Stimulated activated naive CD8-positive, alpha-beta T cell treated with anti-CD3 and anti-CD28 coated beads, Interleukin-15, amount 100 ng/mL, for 72 hours (primary cell): ENCODE data around the gene KLHL40.

ENCODE experiments used
- ATAC-seq: fragments of 150-1000 bp; cut with Tn5 transposase; 2 replicates; pipeline ENCODE4 v1.10.0; 2021; ENCODE audit warnings: mild to moderate bottlenecking, moderate library complexity
- DNase-seq, 2 donors: peaks; one replicate each; pipeline ENCODE4 v3.0.0; 2021 to 2022
- H3K27ac Mint-ChIP-seq, 2 donors: one replicate each; pipeline ENCODE4 v1.8.0; 2022; ENCODE audit warnings: mild to moderate bottlenecking in 2 of 2, mixed read lengths in 2 of 2, moderate library complexity in 2 of 2
- H3K27me3 Mint-ChIP-seq: one replicate; pipeline ENCODE4 v1.8.0; 2022; ENCODE audit warnings: mixed read lengths
- H3K4me1 Mint-ChIP-seq: one replicate; pipeline ENCODE4 v1.8.0; 2022; ENCODE audit warnings: mild to moderate bottlenecking, mixed read lengths
- H3K4me3 Mint-ChIP-seq, 2 donors: one replicate each; pipeline ENCODE4 v1.8.0; 2022; ENCODE audit warnings: mild to moderate bottlenecking in 2 of 2, mixed read lengths in 2 of 2, moderate library complexity in 1 of 2
- H3K9me3 Mint-ChIP-seq, 2 donors: one replicate each; pipeline ENCODE4 v1.8.0; 2022; ENCODE audit warnings: mixed read lengths in 2 of 2

KLHL40 gene

GRCh38 chr3:42728668-42729364 is 43.5 kb downstream of the KLHL40 start:
- no peak for DNase-seq
- H3K27me3 Mint-ChIP-seq, result no peaks in the 10 kb centered on the region
- H3K4me3 Mint-ChIP-seq, result no peak overlapping the region
- ATAC-seq, result no peak
- no peaks in the 10 kb centered on the region for H3K4me1 Mint-ChIP-seq
- no peak overlapping the region for H3K27ac Mint-ChIP-seq
- no peaks in the 10 kb centered on the region for H3K9me3 Mint-ChIP-seq

GRCh38 chr3:42729404-42730145 is 44.2 kb downstream of the KLHL40 start:
- ATAC-seq (no peak), DNase-seq (no peak)
- no peaks in the 10 kb centered on the region for H3K4me1 Mint-ChIP-seq
- H3K4me3 Mint-ChIP-seq, result no peak overlapping the region
- H3K27ac Mint-ChIP-seq, result no peak overlapping the region
- no peaks in the 10 kb centered on the region for H3K27me3 Mint-ChIP-seq
- no peaks in the 10 kb centered on the region for H3K9me3 Mint-ChIP-seq

GRCh38 chr3:42730294-42730693 is 45.0 kb downstream of the KLHL40 start:
- Mint-ChIP-seq H3K4me1 (no peaks in the 10 kb centered on the region), H3K27ac (no peak overlapping the region), H3K27me3 (no peaks in the 10 kb centered on the region), H3K4me3 (no peak overlapping the region), H3K9me3 (no peaks in the 10 kb centered on the region)
- DNase-seq (no peak), ATAC-seq (no peak)

- no peaks in the 10 kb centered on the region for H3K9me3 Mint-ChIP-seq
- H3K4me1 Mint-ChIP-seq, result no peaks in the 10 kb centered on the region
- no peaks in the 10 kb centered on the region for H3K27me3 Mint-ChIP-seq
- H3K27ac Mint-ChIP-seq, result peak overlapping the region in 1 of 2 donors; percentile 70
- no peak overlapping the region for H3K4me3 Mint-ChIP-seq
- DNase-seq, result no peak
- ATAC-seq, result no peak
These were observed 45.5 kb downstream of the KLHL40 start for GRCh38 chr3:42730706-42731420.

- DNase-seq (no peak), ATAC-seq (no peak)
- Mint-ChIP-seq H3K27ac (no peak overlapping the region), H3K4me1 (no peaks in the 10 kb centered on the region), H3K4me3 (no peak overlapping the region), H3K9me3 (no peaks in the 10 kb centered on the region), H3K27me3 (no peaks in the 10 kb centered on the region)
These were observed 46.3 kb downstream of the KLHL40 start for GRCh38 chr3:42731476-42732195.

- ATAC-seq (no peak), DNase-seq (no peak)
- no peak overlapping the region for H3K4me3 Mint-ChIP-seq
- H3K27me3 Mint-ChIP-seq, result no peaks in the 10 kb centered on the region
- no peak overlapping the region for H3K27ac Mint-ChIP-seq
- H3K4me1 Mint-ChIP-seq, result no peaks in the 10 kb centered on the region
- H3K9me3 Mint-ChIP-seq, result no peaks in the 10 kb centered on the region
These were observed 47.0 kb downstream of the KLHL40 start for GRCh38 chr3:42732196-42732828.

- ATAC-seq (no peak), DNase-seq (no peak)
- no peaks in the 10 kb centered on the region for H3K9me3 Mint-ChIP-seq
- H3K4me1 Mint-ChIP-seq, result no peaks in the 10 kb centered on the region
- no peaks in the 10 kb centered on the region for H3K27me3 Mint-ChIP-seq
- no peak overlapping the region for H3K4me3 Mint-ChIP-seq
- no peak overlapping the region for H3K27ac Mint-ChIP-seq
These were observed 47.6 kb downstream of the KLHL40 start for GRCh38 chr3:42732829-42733459.

GRCh38 chr3:42733501-42734262 is 48.3 kb downstream of the KLHL40 start:
- ATAC-seq (no peak), DNase-seq (no peak)
- Mint-ChIP-seq H3K4me1 (no peaks in the 10 kb centered on the region), H3K27me3 (no peaks in the 10 kb centered on the region), H3K9me3 (no peaks in the 10 kb centered on the region), H3K27ac (no peak overlapping the region), H3K4me3 (no peak overlapping the region)

- DNase-seq, result no peak
- H3K27me3 Mint-ChIP-seq, result no peaks in the 10 kb centered on the region
- peak overlapping the region in 1 of 2 donors; percentile 79 for H3K27ac Mint-ChIP-seq
- no peak for ATAC-seq
- H3K4me1 Mint-ChIP-seq, result no peaks in the 10 kb centered on the region
- H3K4me3 Mint-ChIP-seq, result no peak overlapping the region
- H3K9me3 Mint-ChIP-seq, result no peaks in the 10 kb centered on the region
These were observed 49.0 kb downstream of the KLHL40 start for GRCh38 chr3:42734263-42734860.

GRCh38 chr3:42735019-42735418 is 49.7 kb downstream of the KLHL40 start:
- H3K27me3 Mint-ChIP-seq, result no peaks in the 10 kb centered on the region
- H3K27ac Mint-ChIP-seq, result no peak overlapping the region

GRCh38 chr3:42735615-42736014 is 50.3 kb downstream of the KLHL40 start:
- Mint-ChIP-seq H3K9me3 (no peaks in the 10 kb centered on the region), H3K27me3 (no peaks in the 10 kb centered on the region), H3K4me3 (no peak overlapping the region), H3K4me1 (no peaks in the 10 kb centered on the region), H3K27ac (no peak overlapping the region)
- no peak for ATAC-seq
- DNase-seq, result no peak

More at GRCh38 chr3:42735019-42735418, 49.7 kb downstream of the KLHL40 start:
- no peak for DNase-seq
- no peak for ATAC-seq
- H3K4me1 Mint-ChIP-seq, result no peaks in the 10 kb centered on the region
- H3K9me3 Mint-ChIP-seq, result no peaks in the 10 kb centered on the region
- no peak overlapping the region for H3K4me3 Mint-ChIP-seq

- Mint-ChIP-seq H3K9me3 (no peaks in the 10 kb centered on the region), H3K27ac (no peak overlapping the region), H3K27me3 (no peaks in the 10 kb centered on the region), H3K4me1 (no peaks in the 10 kb centered on the region), H3K4me3 (no peak overlapping the region)
- no peak for DNase-seq
- no peak for ATAC-seq
These were observed 50.7 kb downstream of the KLHL40 start for GRCh38 chr3:42736081-42736480.

GRCh38 chr3:42736531-42736930 is 51.2 kb downstream of the KLHL40 start:
- H3K9me3 Mint-ChIP-seq, result no peaks in the 10 kb centered on the region
- no peak for ATAC-seq
- no peak overlapping the region for H3K27ac Mint-ChIP-seq
- no peak overlapping the region for H3K4me3 Mint-ChIP-seq
- no peaks in the 10 kb centered on the region for H3K27me3 Mint-ChIP-seq
- H3K4me1 Mint-ChIP-seq, result no peaks in the 10 kb centered on the region
- no peak for DNase-seq
